K562 (cell line): Measurements from ENCODE around the gene DTNBP1.

Experiments used
- BCL6 ChIP-seq: fragments of 250-450 bp; sonication (Bioruptor Pico); IDR thresholded peaks from 2 replicates; pipeline ENCODE4 v1.4.0; 2020
- CTCF ChIP-seq, 3 experiments: IDR thresholded peaks in 2 of 3; conservative IDR thresholded peaks in 1 of 3; 2 replicates each; pipeline ENCODE4 v1.5.1; 2011 to 2012; ENCODE audit warnings: low read length in 3 of 3, mild to moderate bottlenecking in 3 of 3, control low read depth in 2 of 3, improper control_type of control experiment in 1 of 3, inconsistent platforms in 1 of 3, low read depth in 1 of 3, mixed read lengths in 1 of 3, moderate library complexity in 1 of 3; ENCODE audit not compliant: insufficient read depth in 2 of 3
- NKRF ChIP-seq: fragments of 450-650 bp; IDR thresholded peaks from 2 replicates; pipeline ENCODE4 v1.6.1; 2016; ENCODE audit warnings: borderline replicate concordance
- TBL1XR1 ChIP-seq, 2 experiments: IDR thresholded peaks; 2 replicates each; pipeline ENCODE4 v1.6.1; 2012; ENCODE audit warnings: improper control_type of control experiment in 2 of 2, low read length in 2 of 2, mild to moderate bottlenecking in 1 of 2
- TCF7L2 ChIP-seq: fragments of 150-350 bp; IDR thresholded peaks from 2 replicates; pipeline ENCODE4 v1.6.1; 2016; ENCODE audit warnings: low read depth, mild to moderate bottlenecking, low read length, moderate library complexity
- USF2 ChIP-seq: sonication (generic); formaldehyde crosslinking; IDR thresholded peaks from 2 replicates; pipeline ENCODE4 v1.5.0; 2020; ENCODE audit warnings: missing genetic modification reagents
- ZFP1 ChIP-seq: fragments of 450-650 bp; formaldehyde crosslinking; IDR thresholded peaks from 2 replicates; pipeline ENCODE4 v1.4.0; 2020; ENCODE audit warnings: mild to moderate bottlenecking, mixed read lengths
- ZNF609 ChIP-seq: sonication (generic); formaldehyde crosslinking; IDR thresholded peaks from 2 replicates; pipeline ENCODE4 v1.8.1; 2023; ENCODE audit warnings: missing genetic modification reagents, mild to moderate bottlenecking, borderline replicate concordance

GRCh38 chr6:15473174-15473573 lies 189.7 kb downstream of the DTNBP1 start:
- TF ChIP-seq TBL1XR1 (IDR thresholded peaks at IDR 0.05; ENCODE audit: low read length in 2 of 2) (no peak), ZFP1 (CRISPR knock-in tag) (no peak), NKRF (no peak), CTCF (IDR thresholded peaks at IDR 0.05 in 2 of 3, conservative IDR thresholded peaks at IDR 0.05 in 1 of 3; ENCODE audit: insufficient read depth in 2 of 3, low read depth in 1 of 3, low read length in 3 of 3) (no peak), ZNF609 (CRISPR knock-in tag) (no peak), USF2 (CRISPR knock-in tag) (no peak), BCL6 (CRISPR knock-in tag) (no peak), TCF7L2 (no peak)
